Measurements from ENCODE around the gene TANC2.
A peak's percentile ranks its signal among the peaks of the same experiment; 100 is the strongest.

TANC2 gene

GRCh38 chr17:62964506-62964905 lies 1.5 kb upstream of the TANC2 start:
- TF ChIP-seq CTCF (IDR thresholded peaks at IDR 0.05; ENCODE audit: extremely low read depth, missing control alignments) = no peak
- DNase-seq (ENCODE audit: low spot score) = no peak

- no peak for TF ChIP-seq CTCF (IDR thresholded peaks at IDR 0.05; ENCODE audit: extremely low read depth, missing control alignments)
Measured at GRCh38 chr17:62965174-62965685, 805 bp upstream of the TANC2 start.

GRCh38 chr17:62966426-62967204 lies 580 bp downstream of the TANC2 start:
- DNase-seq (ENCODE audit: low spot score) = peak; percentile 36

More at GRCh38 chr17:62965174-62965685, 805 bp upstream of the TANC2 start:
- no peak for DNase-seq (ENCODE audit: low spot score)

GRCh38 chr17:62967205-62967529 lies 1.1 kb downstream of the TANC2 start:
- TF ChIP-seq CTCF (IDR thresholded peaks at IDR 0.05; ENCODE audit: extremely low read depth, missing control alignments) = no peak
- peak; percentile 16 for DNase-seq (ENCODE audit: low spot score)

More at GRCh38 chr17:62966426-62967204, 580 bp downstream of the TANC2 start:
- no peak for TF ChIP-seq CTCF (IDR thresholded peaks at IDR 0.05; ENCODE audit: extremely low read depth, missing control alignments)

- peak; percentile 89 for DNase-seq (ENCODE audit: low spot score)
- TF ChIP-seq CTCF (IDR thresholded peaks at IDR 0.05; ENCODE audit: extremely low read depth, missing control alignments) = peak; percentile 38
Measured at GRCh38 chr17:62968445-62968923, 2.4 kb downstream of the TANC2 start.

- DNase-seq (ENCODE audit: low spot score) = no peak
- no peak for TF ChIP-seq CTCF (IDR thresholded peaks at IDR 0.05; ENCODE audit: extremely low read depth, missing control alignments)
Measured at GRCh38 chr17:62970610-62971009, 4.6 kb downstream of the TANC2 start.

GRCh38 chr17:62971853-62972252 lies 5.8 kb downstream of the TANC2 start:
- DNase-seq (ENCODE audit: low spot score) = no peak
- TF ChIP-seq CTCF (IDR thresholded peaks at IDR 0.05; ENCODE audit: extremely low read depth, missing control alignments) = no peak

Measured in GM20000 (cell line).